ENCODE results near the gene GALNT16.

The GALNT16 gene

GRCh38 chr14:69404478-69404877, 144.5 kb downstream of the GALNT16 start:
- Histone ChIP-seq H3K9me3 (ENCODE audit: control insufficient read depth in 5 of 5, low read length in 5 of 5) (no peaks in the 10 kb centered on the region), H3K36me3 (ENCODE audit: control insufficient read depth in 5 of 5, insufficient read depth in 5 of 5, low read length in 5 of 5) (no peaks in the 10 kb centered on the region), H3K27me3 (ENCODE audit: control insufficient read depth in 5 of 5, insufficient read depth in 4 of 5, low read length in 5 of 5) (no peaks in the 10 kb centered on the region), H3K4me1 (ENCODE audit: control insufficient read depth in 5 of 5, insufficient read depth in 5 of 5, low read length in 5 of 5) (peaks cover 2 to 26% (median 21%) of the 10 kb centered on the region in 5 donors), H3K4me3 (ENCODE audit: low read depth in 1 of 5, low read length in 5 of 5) (no peak overlapping the region), H3K27ac (ENCODE audit: low read depth, low read length) (no peak overlapping the region), H3K9ac (ENCODE audit: low read length in 5 of 5) (no peak overlapping the region)

GRCh38 chr14:69404883-69405282, 144.9 kb downstream of the GALNT16 start:
- Histone ChIP-seq H3K9ac (ENCODE audit: low read length in 5 of 5) (no peak overlapping the region), H3K36me3 (ENCODE audit: control insufficient read depth in 5 of 5, insufficient read depth in 5 of 5, low read length in 5 of 5) (no peaks in the 10 kb centered on the region), H3K9me3 (ENCODE audit: control insufficient read depth in 5 of 5, low read length in 5 of 5) (no peaks in the 10 kb centered on the region), H3K4me1 (ENCODE audit: control insufficient read depth in 5 of 5, insufficient read depth in 5 of 5, low read length in 5 of 5) (peaks cover 2 to 22% (median 17%) of the 10 kb centered on the region in 5 donors), H3K27me3 (ENCODE audit: control insufficient read depth in 5 of 5, insufficient read depth in 4 of 5, low read length in 5 of 5) (no peaks in the 10 kb centered on the region), H3K27ac (ENCODE audit: low read depth, low read length) (no peak overlapping the region), H3K4me3 (ENCODE audit: low read depth in 1 of 5, low read length in 5 of 5) (no peak overlapping the region)

- Histone ChIP-seq H3K4me3 (ENCODE audit: low read depth in 1 of 5, low read length in 5 of 5) (no peak overlapping the region), H3K9me3 (ENCODE audit: control insufficient read depth in 5 of 5, low read length in 5 of 5) (no peaks in the 10 kb centered on the region), H3K27ac (ENCODE audit: low read depth, low read length) (no peak overlapping the region), H3K4me1 (ENCODE audit: control insufficient read depth in 5 of 5, insufficient read depth in 5 of 5, low read length in 5 of 5) (peaks cover 2 to 13% (median 8%) of the 10 kb centered on the region in 5 donors), H3K27me3 (ENCODE audit: control insufficient read depth in 5 of 5, insufficient read depth in 4 of 5, low read length in 5 of 5) (no peaks in the 10 kb centered on the region), H3K36me3 (ENCODE audit: control insufficient read depth in 5 of 5, insufficient read depth in 5 of 5, low read length in 5 of 5) (no peaks in the 10 kb centered on the region), H3K9ac (ENCODE audit: low read length in 5 of 5) (no peak overlapping the region)
Measured at GRCh38 chr14:69405762-69406161, 145.8 kb downstream of the GALNT16 start.

Measured in subcutaneous abdominal adipose tissue (tissue), 5 donors.